HG03460 (cell line): ENCODE measurements around the gene MAML2.

Experiments used
- ATAC-seq: cut with Tn5 transposase; IDR thresholded peaks from one replicate; pipeline ENCODE4 v1.9.1; 2021; ENCODE audit not compliant: unreplicated experiment

Gene MAML2

GRCh38 chr11:96339706-96340554 lies 3.1 kb downstream of the MAML2 start:
- ATAC-seq = no peak

- peak; percentile 37 for ATAC-seq
These were observed 3.9 kb downstream of the MAML2 start for GRCh38 chr11:96338910-96339705.

DNA sequence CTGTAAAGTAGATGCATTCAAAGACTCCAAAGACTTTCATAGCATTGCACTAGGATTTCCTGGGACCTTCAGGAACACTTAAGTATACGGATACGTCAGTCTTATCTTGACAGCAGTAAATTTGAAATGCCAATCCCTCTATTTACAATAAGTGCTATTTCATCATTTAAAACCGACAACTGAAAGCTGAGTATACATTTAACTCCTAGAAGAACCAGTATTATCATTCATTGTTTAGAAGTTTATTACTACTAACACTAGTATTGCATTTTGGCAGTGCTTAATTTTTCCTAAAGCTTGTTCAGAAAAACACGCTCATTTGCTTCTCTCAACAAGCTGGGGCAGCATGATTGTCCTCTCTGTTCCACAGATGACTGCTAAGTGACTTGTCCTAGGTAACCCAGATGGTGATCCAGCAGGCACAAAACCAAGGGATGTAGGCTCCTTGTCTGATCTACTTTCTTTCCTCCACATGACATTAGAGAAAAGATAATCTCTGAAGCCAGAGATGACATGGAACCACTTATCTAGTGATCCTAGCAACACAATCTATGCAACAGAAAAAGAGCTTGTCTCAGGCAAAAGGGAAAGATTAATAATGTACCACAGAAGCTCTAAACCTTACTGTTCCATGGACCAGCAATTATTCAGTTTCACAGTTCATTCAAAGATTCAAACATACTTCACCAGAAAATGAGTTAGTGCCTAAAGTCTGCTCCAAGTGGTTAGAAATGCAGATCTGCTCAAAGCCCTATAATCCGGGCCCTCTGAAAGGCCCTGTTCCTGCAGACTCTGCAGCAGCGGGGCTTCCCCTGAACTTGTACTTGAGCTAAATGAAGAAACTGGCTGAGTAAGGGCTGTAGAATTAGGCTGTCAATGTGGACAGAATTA lies 5.2 kb downstream of the MAML2 start:
- peak; percentile 30 for ATAC-seq

GRCh38 chr11:96335388-96335787 lies 7.6 kb downstream of the MAML2 start:
- ATAC-seq = no peak

DNA sequence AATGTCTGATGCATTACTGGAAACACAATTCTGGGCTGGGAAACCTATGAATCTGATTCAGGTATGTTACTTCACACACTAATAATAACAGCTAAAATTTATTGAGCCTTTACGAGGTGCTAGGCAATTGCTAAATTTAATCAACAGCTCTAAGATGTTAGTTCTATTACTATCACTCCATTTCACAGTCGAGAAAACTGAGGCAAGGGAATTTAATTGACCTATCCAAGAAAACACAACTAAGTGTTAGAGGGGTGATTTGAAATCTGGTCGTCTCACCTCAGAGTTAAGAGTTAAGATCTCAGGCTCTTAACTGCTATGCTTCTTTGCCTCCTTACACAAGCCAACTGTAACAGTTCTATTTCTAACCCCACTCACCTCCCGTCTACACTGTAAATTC lies 8.8 kb downstream of the MAML2 start:
- no peak for ATAC-seq

GRCh38 chr11:96333191-96333719 lies 9.7 kb downstream of the MAML2 start:
- no peak for ATAC-seq

GRCh38 chr11:96332126-96332771 lies 10.7 kb downstream of the MAML2 start:
- ATAC-seq = no peak

DNA sequence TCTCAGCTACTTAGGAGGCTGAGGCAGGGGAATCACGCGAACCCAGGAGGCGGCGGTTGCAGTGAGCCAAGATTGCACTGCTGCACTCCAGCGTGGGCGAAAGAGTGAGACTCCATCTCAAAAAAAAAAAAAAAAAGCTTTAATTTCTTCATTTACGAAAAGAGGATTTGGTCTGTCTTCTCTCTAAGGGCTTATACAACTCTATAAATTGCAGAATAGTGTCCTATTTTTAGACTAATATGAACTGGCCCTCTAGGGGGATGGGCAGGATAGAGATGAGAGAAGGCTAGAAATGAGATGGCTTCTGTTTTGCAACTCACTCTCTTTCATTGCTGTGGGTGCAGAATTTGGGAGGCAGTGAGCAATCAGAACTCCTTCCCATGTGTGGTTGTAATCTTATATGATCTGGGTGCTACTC lies 11.3 kb downstream of the MAML2 start:
- ATAC-seq = no peak

- ATAC-seq = no peak
These were observed 12.5 kb downstream of the MAML2 start for GRCh38 chr11:96330511-96330859.

DNA sequence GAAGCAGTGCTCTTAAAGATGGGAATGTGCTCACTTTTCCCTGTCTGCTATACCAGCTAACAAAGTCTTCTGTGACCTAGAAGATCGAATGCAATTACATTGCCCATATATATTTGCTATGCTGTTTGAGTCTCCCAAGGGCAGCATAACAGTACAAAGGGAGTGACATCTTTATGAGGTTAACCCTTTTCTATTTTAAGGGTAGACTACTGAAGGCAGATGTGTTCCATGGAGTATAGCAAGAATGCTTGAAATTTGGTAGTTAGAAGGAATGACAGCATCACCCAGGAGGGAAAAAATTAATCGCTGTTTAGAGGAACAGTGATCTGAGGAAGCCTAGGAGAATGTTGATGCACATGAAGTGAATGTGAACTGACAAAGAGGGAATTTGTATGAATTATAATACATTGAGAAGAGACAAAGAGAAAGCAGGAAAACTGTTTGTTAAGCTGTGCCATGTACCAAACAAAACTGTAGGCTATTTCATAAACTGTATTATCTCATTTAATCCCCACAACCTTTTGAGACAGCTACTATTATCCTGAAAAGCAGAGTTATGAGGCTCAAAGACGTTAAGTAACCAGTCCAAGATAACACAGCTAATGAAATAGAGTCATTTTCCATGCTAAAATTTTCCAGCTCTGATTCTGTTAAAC lies 13.0 kb downstream of the MAML2 start:
- ATAC-seq = no peak

GRCh38 chr11:96329419-96329818 lies 13.6 kb downstream of the MAML2 start:
- ATAC-seq = no peak

- ATAC-seq = no peak
These were observed 14.5 kb downstream of the MAML2 start for GRCh38 chr11:96328395-96329010.

DNA sequence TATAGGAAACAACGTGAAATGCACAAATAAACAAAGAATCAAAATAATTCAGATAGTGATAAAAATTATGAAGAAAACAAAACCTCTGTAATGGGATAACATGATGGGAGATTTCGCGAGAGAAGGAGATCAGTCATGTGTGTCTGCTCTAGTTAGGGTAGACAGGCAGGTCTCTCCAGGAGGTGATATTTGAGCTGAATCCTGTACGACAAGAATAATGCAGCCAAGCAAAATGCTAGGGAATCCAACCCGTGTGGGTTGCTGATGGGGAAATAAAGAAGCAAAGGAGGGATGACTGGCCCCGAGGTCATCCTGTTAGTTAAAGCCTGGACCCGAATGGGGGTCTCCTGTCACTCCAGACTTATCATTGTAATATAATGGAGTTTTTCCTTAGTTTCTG lies 16.0 kb downstream of the MAML2 start:
- no peak for ATAC-seq

GRCh38 chr11:96324912-96325311 lies 18.1 kb downstream of the MAML2 start:
- ATAC-seq = no peak

GRCh38 chr11:96323642-96323985 lies 19.4 kb downstream of the MAML2 start:
- ATAC-seq = no peak

GRCh38 chr11:96322775-96323641 lies 20.0 kb downstream of the MAML2 start:
- no peak for ATAC-seq

DNA sequence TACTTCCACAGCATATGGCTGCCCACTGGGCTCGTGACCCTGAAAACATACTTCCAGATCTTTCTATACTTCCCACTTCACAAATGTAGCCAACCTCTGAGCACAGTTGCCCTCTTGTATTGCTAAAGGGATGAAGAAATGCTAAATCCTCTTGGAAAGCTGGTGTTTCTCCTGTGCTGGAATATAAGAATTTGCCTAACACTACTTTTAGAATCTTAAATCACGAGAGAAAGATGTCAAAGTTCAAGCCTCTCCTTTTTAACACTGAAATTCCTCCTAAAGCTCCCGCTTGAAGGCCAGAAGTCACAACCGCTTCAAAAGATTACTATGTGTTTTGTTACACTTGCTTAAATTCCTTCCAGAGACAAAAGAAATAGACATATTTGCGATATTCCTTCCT lies 21.9 kb downstream of the MAML2 start:
- no peak for ATAC-seq

- ATAC-seq = no peak
These were observed 22.9 kb downstream of the MAML2 start for GRCh38 chr11:96319898-96320656.
